Glutamatergic neuron (in vitro differentiated cells): ENCODE results near the gene PRPF31. TPM values are rescaled to one million over a fixed set of nuclear protein-coding genes. Genes with fewer than 3 reads are reported as not detected.

Experiments
- DNase-seq: peaks from one replicate; pipeline ENCODE4 v3.0.0; 2022
- H3K27ac Mint-ChIP-seq: one replicate; pipeline ENCODE4 v1.8.0; 2020; ENCODE audit warnings: mild to moderate bottlenecking, mixed read lengths, inconsistent platforms; ENCODE audit not compliant: unreplicated experiment
- H3K27me3 Mint-ChIP-seq: one replicate; pipeline ENCODE4 v1.8.0; 2020; ENCODE audit warnings: mild to moderate bottlenecking, moderate library complexity, mixed read lengths, inconsistent platforms; ENCODE audit not compliant: unreplicated experiment
- H3K36me3 Mint-ChIP-seq: one replicate; pipeline ENCODE4 v1.8.0; 2020; ENCODE audit warnings: mild to moderate bottlenecking, mixed read lengths, inconsistent platforms; ENCODE audit not compliant: unreplicated experiment
- H3K4me1 Mint-ChIP-seq: one replicate; pipeline ENCODE4 v1.8.0; 2020; ENCODE audit warnings: mild to moderate bottlenecking, low read depth, mixed read lengths, inconsistent platforms; ENCODE audit not compliant: unreplicated experiment
- H3K4me3 Mint-ChIP-seq: one replicate; pipeline ENCODE4 v1.8.0; 2020; ENCODE audit warnings: mild to moderate bottlenecking, mixed read lengths, inconsistent platforms; ENCODE audit not compliant: unreplicated experiment
- H3K9me3 Mint-ChIP-seq: one replicate; pipeline ENCODE4 v1.8.0; 2020; ENCODE audit warnings: mild to moderate bottlenecking, moderate library complexity, mixed read lengths, inconsistent platforms; ENCODE audit not compliant: unreplicated experiment
- CTCF ChIP-seq: fragments of 200-600 bp; sonication (generic); IDR thresholded peaks from one replicate; pipeline ENCODE4 v1.5.0; 2021; ENCODE audit not compliant: partially characterized antibody, unreplicated experiment
- total RNA-seq: library from RNA; stranded (reverse); fragmentation: NEBNext Ultra II Directional; extraction: Animal tissue kit (Norgen Biotek cat#: 25700); gene quantifications from one replicate; pipeline ENCODE4 v1.2.1, GENCODE V29; 2021; ENCODE audit not compliant: unreplicated experiment

PRPF31 gene
- total RNA-seq, 1 donor from 2014 or later, result 55.5 TPM

DNA sequence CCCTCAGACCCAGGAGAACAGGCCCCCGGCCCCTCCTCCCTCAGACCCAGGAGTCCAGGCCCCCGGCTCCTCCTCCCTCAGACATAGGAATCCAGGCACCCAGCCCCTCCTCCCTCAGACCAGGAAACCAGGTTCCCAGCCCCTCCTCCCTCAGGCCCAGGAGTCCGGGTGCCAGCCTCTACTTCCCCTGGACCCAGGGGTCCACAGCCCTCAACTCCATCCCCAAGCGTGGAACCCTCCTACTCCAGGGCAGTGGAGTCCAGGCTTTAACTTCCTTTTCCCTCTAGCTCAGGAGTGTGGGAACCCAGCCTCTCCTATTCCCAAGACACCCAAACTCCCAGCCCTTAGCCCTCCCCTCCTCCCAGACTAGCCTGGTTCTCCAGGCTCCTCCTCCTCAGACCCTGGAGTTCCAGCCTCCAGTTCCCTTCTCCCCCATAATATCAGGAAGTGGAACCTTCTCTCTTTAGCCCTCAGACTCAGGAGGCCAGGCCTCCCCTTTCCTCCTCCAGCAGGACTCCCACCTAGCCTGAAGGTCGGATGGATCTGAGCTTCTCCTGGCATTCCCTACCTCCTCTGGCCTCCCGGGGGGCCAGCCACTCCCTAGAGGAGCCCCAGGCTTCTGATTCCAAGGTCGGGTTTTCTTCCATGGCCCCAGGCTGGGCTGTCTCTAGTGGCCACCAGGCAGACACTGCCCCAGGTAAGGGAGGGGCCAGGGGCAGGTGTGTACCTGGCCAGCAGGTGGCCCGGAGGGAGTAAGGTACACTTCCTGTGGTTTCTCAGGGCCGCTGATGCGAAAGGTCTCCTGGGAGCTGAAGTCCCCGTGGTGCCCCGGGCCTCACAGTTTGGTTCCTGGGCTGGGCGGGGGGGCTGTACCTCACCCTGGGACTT lies 57.2 kb downstream of the PRPF31 start, which contains the start of gene TMC4:
TMC4 (minus strand) TSS at position 690 of the 888 bp plus-strand sequence; CDS start at position 647, 43 bp downstream.
- DNase-seq, result no peak
- Mint-ChIP-seq H3K27ac (no peak within 1 kb of the TSS), H3K36me3 (no peaks in the 10 kb centered on the region), H3K9me3 (peaks cover 3% of the 10 kb centered on the region), H3K27me3 (peaks cover 5% of the 10 kb centered on the region), H3K4me1 (no peaks in the 10 kb centered on the region), H3K4me3 (no peak within 1 kb of the TSS)
- no peak for TF ChIP-seq CTCF

DNA sequence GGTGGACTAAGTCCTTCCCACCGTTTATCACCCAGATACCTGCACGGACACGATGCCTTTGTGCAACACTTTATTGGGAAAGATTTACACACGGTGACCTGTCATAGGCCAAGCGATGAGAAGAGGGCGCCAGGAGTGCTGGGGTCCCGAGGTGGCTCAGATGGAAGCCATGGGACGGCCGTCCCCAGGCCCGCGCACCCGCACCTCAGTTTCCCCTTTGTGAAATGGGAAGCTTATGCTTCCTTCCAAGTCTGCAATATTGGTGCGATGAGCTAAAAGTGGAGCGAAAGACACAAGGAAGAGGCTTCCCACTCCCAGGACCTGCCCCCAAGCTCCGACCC lies 57.8 kb downstream of the PRPF31 start:
- H3K9me3 Mint-ChIP-seq, result peaks cover 3% of the 10 kb centered on the region
- no peak for TF ChIP-seq CTCF
- H3K36me3 Mint-ChIP-seq, result no peaks in the 10 kb centered on the region
- peaks cover 5% of the 10 kb centered on the region for H3K27me3 Mint-ChIP-seq
- no peak for DNase-seq
- no peak overlapping the region for H3K4me3 Mint-ChIP-seq
- no peak overlapping the region for H3K27ac Mint-ChIP-seq
- no peaks in the 10 kb centered on the region for H3K4me1 Mint-ChIP-seq

DNA sequence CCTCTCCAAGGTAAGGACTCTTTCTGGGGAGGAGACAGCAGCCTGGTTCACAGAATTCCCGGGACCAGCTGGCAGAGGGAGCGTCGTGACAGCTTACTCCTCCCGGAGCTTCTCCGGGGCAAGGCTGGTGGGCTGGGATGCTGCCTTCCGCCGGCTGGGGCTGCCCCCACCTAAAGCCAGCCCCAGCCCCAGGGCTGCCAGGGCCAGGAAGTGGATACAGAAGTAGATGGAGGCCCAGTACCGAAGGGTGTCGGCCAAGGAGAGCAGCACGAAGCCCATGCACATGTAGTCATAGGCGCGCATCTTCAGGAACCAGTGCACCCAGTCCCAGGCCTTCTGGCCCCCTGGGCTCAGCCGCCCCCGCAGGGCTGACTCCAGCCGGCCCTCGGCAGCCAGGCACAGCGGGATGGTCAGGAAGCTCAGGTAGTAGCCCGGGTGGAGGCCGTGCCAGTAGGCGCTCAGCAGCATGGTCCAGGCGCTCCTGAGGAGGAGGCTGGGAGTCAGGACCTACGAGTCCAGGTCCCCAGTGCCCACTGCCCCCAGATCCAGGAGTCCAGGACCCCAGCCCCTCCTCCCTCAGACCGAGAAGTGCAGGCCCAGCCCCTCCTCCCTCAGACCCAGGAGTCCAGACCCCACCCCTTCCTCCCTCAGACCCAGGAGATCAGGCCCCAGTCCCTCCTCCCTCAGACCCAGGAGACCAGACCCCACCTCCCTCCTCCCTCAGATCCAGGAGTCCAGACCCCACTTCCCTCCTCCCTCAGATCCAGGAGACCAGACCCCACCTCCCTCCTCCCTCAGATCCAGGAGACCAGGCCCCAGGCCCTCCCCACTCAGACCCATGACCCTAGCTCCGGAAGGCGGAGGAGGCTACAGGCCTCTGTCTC lies 58.6 kb downstream of the PRPF31 start:
- no peak for TF ChIP-seq CTCF
- no peaks in the 10 kb centered on the region for H3K36me3 Mint-ChIP-seq
- no peak overlapping the region for H3K4me3 Mint-ChIP-seq
- no peak overlapping the region for H3K27ac Mint-ChIP-seq
- peaks cover 5% of the 10 kb centered on the region for H3K27me3 Mint-ChIP-seq
- peaks cover 6% of the 10 kb centered on the region for H3K9me3 Mint-ChIP-seq
- DNase-seq, result no peak
- peaks cover 9% of the 10 kb centered on the region for H3K4me1 Mint-ChIP-seq

DNA sequence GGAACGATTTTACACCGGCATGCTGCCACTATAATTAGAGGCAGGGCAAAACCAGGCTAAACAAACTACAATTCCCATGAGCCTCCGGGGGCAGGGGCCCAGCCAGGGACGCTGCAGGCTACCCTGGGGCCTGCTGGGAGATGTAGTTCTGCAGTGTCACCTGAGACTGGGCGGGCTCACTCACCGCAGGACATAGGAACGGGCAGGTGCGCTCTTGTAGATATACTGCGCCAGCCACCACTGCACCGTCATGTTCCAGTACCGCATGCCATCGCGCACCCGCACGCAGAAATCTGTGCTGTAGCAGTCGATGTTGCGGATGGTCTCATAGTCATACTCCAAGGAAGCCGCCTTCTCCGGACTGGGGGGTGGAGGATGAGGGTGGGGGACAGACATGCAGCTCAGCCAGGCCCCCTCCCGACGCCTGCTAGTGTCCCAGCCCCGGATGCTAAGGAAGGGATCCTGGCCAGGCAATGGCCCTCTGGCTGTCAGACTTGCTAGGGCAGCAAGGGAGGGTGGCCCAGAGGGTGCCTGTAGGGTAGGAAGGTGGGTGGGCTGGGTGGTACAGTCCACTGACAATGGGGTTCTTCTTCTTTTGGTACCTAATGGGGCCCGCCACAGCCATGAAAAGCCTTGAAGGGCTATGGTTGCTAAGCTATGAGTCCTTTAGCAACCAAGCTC lies 63.2 kb downstream of the PRPF31 start:
- Mint-ChIP-seq H3K4me1 (peaks cover 19% of the 10 kb centered on the region), H3K27ac (peak overlapping the region; percentile 90), H3K9me3 (peaks cover 2% of the 10 kb centered on the region), H3K36me3 (no peaks in the 10 kb centered on the region), H3K27me3 (peaks cover 3% of the 10 kb centered on the region), H3K4me3 (peak overlapping the region; percentile 41)
- TF ChIP-seq CTCF, result no peak
- DNase-seq, result peak; percentile 72
